ENCODE measurements around the gene ROR2.

GRCh38 chr9:91953718-91954117 is 3.7 kb upstream of the ROR2 start:
- TF ChIP-seq POLR2A (IDR thresholded peaks at IDR 0.05; ENCODE audit: low read length) (no peak), GATA1 (IDR thresholded peaks at IDR 0.05; ENCODE audit: low read depth, low read length) (no peak)
